ENCODE data around the gene C2CD2.

C2CD2 gene

GRCh38 chr21:41880153-41880552, 73.7 kb downstream of the C2CD2 start:
- Histone ChIP-seq H3K4me1 (ENCODE audit: control insufficient read depth in 1 of 2, insufficient read depth in 2 of 2, low read length in 2 of 2) (peaks cover 0 to 8% of the 10 kb centered on the region in 2 experiments), H3K4me3 (ENCODE audit: low read depth, low read length) (no peak overlapping the region), H2AFZ (ENCODE audit: insufficient read depth, low read length, poor library complexity) (no peak overlapping the region), H3K9ac (ENCODE audit: low read length) (no peak overlapping the region), H3K27me3 (ENCODE audit: insufficient read depth, low read length) (no peaks in the 10 kb centered on the region), H4K12ac (ENCODE audit: low read depth, low read length) (no peak overlapping the region), H2AK5ac (ENCODE audit: low read length) (no peak overlapping the region), H4K91ac (ENCODE audit: low read depth, low read length) (no peak overlapping the region), H3K27ac (ENCODE audit: low read depth, low read length) (no peak overlapping the region), H3K79me1 (ENCODE audit: low read length) (peaks cover 6% of the 10 kb centered on the region), H3K4ac (ENCODE audit: low read depth, low read length) (no peak overlapping the region), H3K9me3 (ENCODE audit: insufficient read depth, low read depth, low read length) (peaks cover 2% of the 10 kb centered on the region), H3K14ac (ENCODE audit: low read length) (no peak overlapping the region), H4K8ac (ENCODE audit: low read depth, low read length) (no peak overlapping the region), H2BK12ac (ENCODE audit: low read length) (no peak overlapping the region), H2BK5ac (ENCODE audit: low read depth, low read length, poor library complexity) (no peak overlapping the region), H3K18ac (ENCODE audit: low read length) (no peak overlapping the region), H3K79me2 (ENCODE audit: control insufficient read depth, insufficient read depth, low read length, poor library complexity) (peaks cover 4% of the 10 kb centered on the region), H3K4me2 (ENCODE audit: low read length) (no peak overlapping the region), H3K23ac (ENCODE audit: low read length) (no peak overlapping the region), H2BK120ac (ENCODE audit: insufficient read depth, low read length, poor library complexity) (no peak overlapping the region), H3K36me3 (ENCODE audit: control insufficient read depth in 1 of 2, insufficient read depth in 2 of 2, low read length in 2 of 2) (no peaks in the 10 kb centered on the region)
- DNase-seq: no peak
- no CpG with 5 or more reads among the region's 9 CpGs for WGBS (ENCODE audit: extremely low coverage, insufficient coverage, insufficient read length)

GRCh38 chr21:41879190-41879998, 74.4 kb downstream of the C2CD2 start, which contains the start of gene PRDM15:
PRDM15 (minus strand) TSS chr21:41879344; CDS start chr21:41860363, 18,981 bp downstream.
- H2BK120ac ChIP-seq (ENCODE audit: insufficient read depth, low read length, poor library complexity): peak within 1 kb of the TSS; percentile 82
- H3K36me3 ChIP-seq (ENCODE audit: control insufficient read depth in 1 of 2, insufficient read depth in 2 of 2, low read length in 2 of 2): no peaks in the 10 kb centered on the region
- peak within 1 kb of the TSS; percentile 81 for H3K9ac ChIP-seq (ENCODE audit: low read length)
- H2AFZ ChIP-seq (ENCODE audit: insufficient read depth, low read length, poor library complexity): peak within 1 kb of the TSS; percentile 99
- H3K18ac ChIP-seq (ENCODE audit: low read length): peak within 1 kb of the TSS; percentile 99
- no peak within 1 kb of the TSS for H2AK5ac ChIP-seq (ENCODE audit: low read length)
- peaks cover 4% of the 10 kb centered on the region for H3K79me2 ChIP-seq (ENCODE audit: control insufficient read depth, insufficient read depth, low read length, poor library complexity)
- peak within 1 kb of the TSS; percentile 84 for H3K4me3 ChIP-seq (ENCODE audit: low read depth, low read length)
- H3K9me3 ChIP-seq (ENCODE audit: insufficient read depth, low read depth, low read length): peaks cover 2% of the 10 kb centered on the region
- H4K8ac ChIP-seq (ENCODE audit: low read depth, low read length): peak within 1 kb of the TSS; percentile 100
- no peaks in the 10 kb centered on the region for H3K27me3 ChIP-seq (ENCODE audit: insufficient read depth, low read length)
- no CpG with 5 or more reads among the region's 89 CpGs for WGBS (ENCODE audit: extremely low coverage, insufficient coverage, insufficient read length)
- DNase-seq: peak; percentile 32 to 77
- peak within 1 kb of the TSS; percentile 21 for H3K27ac ChIP-seq (ENCODE audit: low read depth, low read length)
- peak within 1 kb of the TSS; percentile 97 for H3K14ac ChIP-seq (ENCODE audit: low read length)
- H3K4me2 ChIP-seq (ENCODE audit: low read length): peak within 1 kb of the TSS; percentile 95
- peak within 1 kb of the TSS; percentile 85 for H3K4ac ChIP-seq (ENCODE audit: low read depth, low read length)
- peak within 1 kb of the TSS; percentile 95 for H4K12ac ChIP-seq (ENCODE audit: low read depth, low read length)
- H4K91ac ChIP-seq (ENCODE audit: low read depth, low read length): peak within 1 kb of the TSS; percentile 97
- peak within 1 kb of the TSS; percentile 90 for H2BK5ac ChIP-seq (ENCODE audit: low read depth, low read length, poor library complexity)
- peaks cover 6% of the 10 kb centered on the region for H3K79me1 ChIP-seq (ENCODE audit: low read length)
- peaks cover 0 to 8% of the 10 kb centered on the region in 2 experiments for H3K4me1 ChIP-seq (ENCODE audit: control insufficient read depth in 1 of 2, insufficient read depth in 2 of 2, low read length in 2 of 2)
- H3K23ac ChIP-seq (ENCODE audit: low read length): no peak within 1 kb of the TSS
- peak within 1 kb of the TSS; percentile 56 for H2BK12ac ChIP-seq (ENCODE audit: low read length)

GRCh38 chr21:41878831-41879189, 75.0 kb downstream of the C2CD2 start:
- Histone ChIP-seq H3K79me1 (ENCODE audit: low read length) (peaks cover 6% of the 10 kb centered on the region), H2BK5ac (ENCODE audit: low read depth, low read length, poor library complexity) (no peak overlapping the region), H3K14ac (ENCODE audit: low read length) (no peak overlapping the region), H3K4ac (ENCODE audit: low read depth, low read length) (no peak overlapping the region), H3K9me3 (ENCODE audit: insufficient read depth, low read depth, low read length) (no peaks in the 10 kb centered on the region), H3K23ac (ENCODE audit: low read length) (no peak overlapping the region), H3K36me3 (ENCODE audit: control insufficient read depth in 1 of 2, insufficient read depth in 2 of 2, low read length in 2 of 2) (no peaks in the 10 kb centered on the region), H3K27me3 (ENCODE audit: insufficient read depth, low read length) (no peaks in the 10 kb centered on the region), H2AK5ac (ENCODE audit: low read length) (no peak overlapping the region), H3K18ac (ENCODE audit: low read length) (peak overlapping the region; percentile 43), H3K27ac (ENCODE audit: low read depth, low read length) (no peak overlapping the region), H4K91ac (ENCODE audit: low read depth, low read length) (peak overlapping the region; percentile 97), H2BK120ac (ENCODE audit: insufficient read depth, low read length, poor library complexity) (no peak overlapping the region), H4K8ac (ENCODE audit: low read depth, low read length) (no peak overlapping the region), H3K4me2 (ENCODE audit: low read length) (peak overlapping the region; percentile 95), H3K4me1 (ENCODE audit: control insufficient read depth in 1 of 2, insufficient read depth in 2 of 2, low read length in 2 of 2) (peaks cover 0 to 3% of the 10 kb centered on the region in 2 experiments), H3K9ac (ENCODE audit: low read length) (no peak overlapping the region), H4K12ac (ENCODE audit: low read depth, low read length) (no peak overlapping the region), H3K79me2 (ENCODE audit: control insufficient read depth, insufficient read depth, low read length, poor library complexity) (peaks cover 4% of the 10 kb centered on the region), H3K4me3 (ENCODE audit: low read depth, low read length) (peak overlapping the region; percentile 76), H2AFZ (ENCODE audit: insufficient read depth, low read length, poor library complexity) (no peak overlapping the region), H2BK12ac (ENCODE audit: low read length) (no peak overlapping the region)
- DNase-seq: peak; percentile 57 to 84
- WGBS (ENCODE audit: extremely low coverage, insufficient coverage, insufficient read length): no CpG with 5 or more reads among the region's 65 CpGs

DNA sequence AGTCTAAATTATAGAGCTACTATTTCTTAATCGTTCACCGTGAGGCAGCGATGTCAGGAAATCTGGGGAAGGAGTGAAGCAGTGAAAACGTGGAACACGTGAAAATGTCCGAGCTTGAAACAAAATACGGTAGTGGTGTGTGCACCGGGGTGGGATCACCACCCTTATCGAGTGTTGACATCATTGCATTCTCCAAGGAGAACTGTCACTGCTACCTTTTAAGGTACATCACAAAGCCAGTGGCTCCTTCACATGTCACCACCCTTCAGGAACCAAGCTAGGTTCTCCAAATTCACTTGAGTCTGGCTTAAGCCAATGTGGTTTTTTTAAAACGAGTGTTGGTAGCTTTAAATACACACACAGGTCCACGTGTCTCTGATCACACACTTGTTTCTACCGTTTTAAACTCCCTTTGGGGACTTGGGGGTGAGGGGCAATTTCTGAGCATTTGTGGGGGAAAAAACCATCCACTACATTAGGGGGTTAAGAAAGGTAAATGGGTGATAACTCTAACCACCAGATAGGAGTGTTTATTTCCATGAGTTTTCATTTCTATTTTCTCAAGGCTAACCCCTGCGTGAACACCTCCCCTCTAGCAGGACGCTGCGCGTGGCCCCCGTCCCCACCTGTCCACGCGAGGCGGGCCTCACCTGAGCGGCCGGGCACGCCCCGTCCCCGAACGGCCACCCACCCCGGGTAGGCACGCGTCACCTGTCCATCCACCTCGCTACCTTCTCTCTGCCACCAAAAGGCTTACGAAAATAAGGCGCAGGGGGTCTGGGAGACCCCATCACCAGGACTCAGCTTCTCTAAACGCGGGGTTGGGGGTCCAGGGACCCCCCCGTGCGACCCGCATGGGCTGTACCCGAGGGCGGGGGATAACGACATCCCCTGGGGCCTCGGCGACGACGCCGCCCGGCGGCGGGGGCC, 75.7 kb downstream of the C2CD2 start:
- Histone ChIP-seq H3K4ac (ENCODE audit: low read depth, low read length) (peak overlapping the region; percentile 57), H3K4me3 (ENCODE audit: low read depth, low read length) (peak overlapping the region; percentile 76), H3K79me2 (ENCODE audit: control insufficient read depth, insufficient read depth, low read length, poor library complexity) (peaks cover 4% of the 10 kb centered on the region), H3K18ac (ENCODE audit: low read length) (peak overlapping the region; percentile 43), H2AFZ (ENCODE audit: insufficient read depth, low read length, poor library complexity) (peak overlapping the region; percentile 37), H2BK5ac (ENCODE audit: low read depth, low read length, poor library complexity) (no peak overlapping the region), H3K79me1 (ENCODE audit: low read length) (peaks cover 6% of the 10 kb centered on the region), H3K27ac (ENCODE audit: low read depth, low read length) (no peak overlapping the region), H3K4me2 (ENCODE audit: low read length) (peak overlapping the region; percentile 95), H3K9me3 (ENCODE audit: insufficient read depth, low read depth, low read length) (no peaks in the 10 kb centered on the region), H2AK5ac (ENCODE audit: low read length) (no peak overlapping the region), H4K91ac (ENCODE audit: low read depth, low read length) (peak overlapping the region; percentile 33), H3K27me3 (ENCODE audit: insufficient read depth, low read length) (no peaks in the 10 kb centered on the region), H2BK12ac (ENCODE audit: low read length) (no peak overlapping the region), H3K14ac (ENCODE audit: low read length) (peak overlapping the region; percentile 8), H3K4me1 (ENCODE audit: control insufficient read depth in 1 of 2, insufficient read depth in 2 of 2, low read length in 2 of 2) (peaks cover 0 to 2% of the 10 kb centered on the region in 2 experiments), H3K9ac (ENCODE audit: low read length) (peak overlapping the region; percentile 81), H3K36me3 (ENCODE audit: control insufficient read depth in 1 of 2, insufficient read depth in 2 of 2, low read length in 2 of 2) (no peaks in the 10 kb centered on the region), H2BK120ac (ENCODE audit: insufficient read depth, low read length, poor library complexity) (no peak overlapping the region), H4K8ac (ENCODE audit: low read depth, low read length) (peak overlapping the region; percentile 38), H3K23ac (ENCODE audit: low read length) (no peak overlapping the region), H4K12ac (ENCODE audit: low read depth, low read length) (no peak overlapping the region)
- DNase-seq: peak in 1 of 2 donors; percentile 44
- no CpG with 5 or more reads among the region's 48 CpGs for WGBS (ENCODE audit: extremely low coverage, insufficient coverage, insufficient read length)
